Astrocyte (in vitro differentiated cells and primary cell): ENCODE results near the gene CDR2L. TPM values are rescaled to one million over a fixed set of nuclear protein-coding genes. Genes with fewer than 3 reads are reported as not detected.
"Not testable (repeated sequence)": the region's sequence is repeated elsewhere in the genome, so short reads cannot be mapped to it uniquely, and the experiment has no call there.

Source experiments
- DNase-seq: peaks from one replicate; pipeline ENCODE4 v3.0.0-alpha.2; 2010; ENCODE audit warnings: low read depth
- FAIRE-seq: peaks from 2 replicates; lab custom pipeline; 2011; peaks lifted over from hg19 to GRCh38; lab: Jason Lieb, UNC
- H2AFZ ChIP-seq: 2 replicates; pipeline ENCODE4 v1.6.0; 2012; ENCODE audit warnings: low read depth, low read length, inconsistent platforms
- H3K27ac ChIP-seq: 2 replicates; pipeline ENCODE4 v1.5.1; 2011; ENCODE audit warnings: low read depth, low read length, inconsistent platforms
- H3K27me3 ChIP-seq: 2 replicates; pipeline ENCODE4 v1.6.0; 2011; ENCODE audit warnings: low read length, inconsistent platforms; ENCODE audit not compliant: insufficient read depth
- H3K36me3 ChIP-seq: 2 replicates; pipeline ENCODE4 v1.5.1; 2011; ENCODE audit warnings: low read length, inconsistent platforms; ENCODE audit not compliant: insufficient read depth
- H3K4me1 ChIP-seq: 2 replicates; pipeline ENCODE4 v1.5.1; 2011; ENCODE audit warnings: low read length, inconsistent platforms; ENCODE audit not compliant: insufficient read depth
- H3K4me2 ChIP-seq: 2 replicates; pipeline ENCODE4 v1.6.0; 2012; ENCODE audit warnings: low read length, inconsistent platforms
- H3K4me3 ChIP-seq: 2 replicates; pipeline ENCODE4 v1.5.1; 2011; ENCODE audit warnings: low read depth, mild to moderate bottlenecking, low read length, inconsistent platforms; ENCODE audit not compliant: insufficient read depth
- H3K79me2 ChIP-seq: 2 replicates; pipeline ENCODE4 v1.6.0; 2012; ENCODE audit warnings: mild to moderate bottlenecking, low read length, inconsistent platforms; ENCODE audit not compliant: insufficient read depth
- H3K9ac ChIP-seq: 2 replicates; pipeline ENCODE4 v1.6.0; 2012; ENCODE audit warnings: mild to moderate bottlenecking, low read length, inconsistent platforms
- H3K9me3 ChIP-seq: 2 replicates; pipeline ENCODE4 v1.5.1; 2012; ENCODE audit warnings: low read depth, mild to moderate bottlenecking, low read length, inconsistent platforms; ENCODE audit not compliant: insufficient read depth
- H4K20me1 ChIP-seq: 2 replicates; pipeline ENCODE4 v1.6.0; 2012; ENCODE audit warnings: low read length, inconsistent platforms; ENCODE audit not compliant: insufficient read depth
- H3K27ac Mint-ChIP-seq: one replicate; pipeline ENCODE4 v1.8.0; 2021; ENCODE audit warnings: mild to moderate bottlenecking, mixed read lengths; ENCODE audit not compliant: unreplicated experiment
- H3K27me3 Mint-ChIP-seq: one replicate; pipeline ENCODE4 v1.8.0; 2021; ENCODE audit warnings: low read depth, mixed read lengths; ENCODE audit not compliant: unreplicated experiment
- H3K36me3 Mint-ChIP-seq: one replicate; pipeline ENCODE4 v1.8.0; 2021; ENCODE audit warnings: low read depth, mixed read lengths; ENCODE audit not compliant: unreplicated experiment
- H3K4me1 Mint-ChIP-seq: one replicate; pipeline ENCODE4 v1.8.0; 2021; ENCODE audit warnings: low read depth, mixed read lengths; ENCODE audit not compliant: unreplicated experiment
- H3K4me3 Mint-ChIP-seq: one replicate; pipeline ENCODE4 v1.8.0; 2021; ENCODE audit warnings: mild to moderate bottlenecking, moderate library complexity, mixed read lengths; ENCODE audit not compliant: unreplicated experiment
- H3K9me3 Mint-ChIP-seq: one replicate; pipeline ENCODE4 v1.8.0; 2021; ENCODE audit warnings: mild to moderate bottlenecking, mixed read lengths; ENCODE audit not compliant: unreplicated experiment
- CTCF ChIP-seq: IDR thresholded peaks from 2 replicates; pipeline ENCODE4 v1.5.1; 2011; ENCODE audit warnings: low read depth, mild to moderate bottlenecking, inconsistent platforms, low read length, moderate library complexity; ENCODE audit not compliant: insufficient read depth
- EZH2 ChIP-seq: IDR thresholded peaks from 2 replicates; pipeline ENCODE4 v1.6.1; 2012; ENCODE audit warnings: mild to moderate bottlenecking, low read length, inconsistent platforms; ENCODE audit not compliant: insufficient read depth
- total RNA-seq: library from RNA; stranded (reverse); gene quantifications from 2 replicates; pipeline ENCODE4 v1.2.1, GENCODE V29; 2021

CDR2L gene
- total RNA-seq, 1 donor from 2014 or later = 59.1 TPM

GRCh38 chr17:75024686-75025397, 37.4 kb downstream of the CDR2L start:
- no peaks in the 10 kb centered on the region for H3K4me1 Mint-ChIP-seq
- H3K27me3 Mint-ChIP-seq = no peaks in the 10 kb centered on the region
- no peak overlapping the region for H3K4me3 Mint-ChIP-seq
- DNase-seq (no peak), FAIRE-seq (no peak)
- peaks cover 16% of the 10 kb centered on the region for H3K36me3 Mint-ChIP-seq
- Histone ChIP-seq H3K4me3 (no peak overlapping the region), H3K9me3 (peaks cover 3% of the 10 kb centered on the region), H3K27me3 (no peaks in the 10 kb centered on the region), H3K79me2 (no peaks in the 10 kb centered on the region), H4K20me1 (no peaks in the 10 kb centered on the region), H3K27ac (no peak overlapping the region), H3K4me2 (no peak overlapping the region), H3K36me3 (peaks cover 16% of the 10 kb centered on the region), H2AFZ (no peak overlapping the region), H3K4me1 (no peaks in the 10 kb centered on the region), H3K9ac (no peak overlapping the region)
- no peak overlapping the region for H3K27ac Mint-ChIP-seq
- peaks cover 2% of the 10 kb centered on the region for H3K9me3 Mint-ChIP-seq
- TF ChIP-seq CTCF = no peak
- no peak for TF ChIP-seq EZH2

- H3K9me3 Mint-ChIP-seq, H3K4me2 ChIP-seq, H3K9me3 ChIP-seq, H3K4me3 Mint-ChIP-seq, H3K4me3 ChIP-seq, DNase-seq, FAIRE-seq, H2AFZ ChIP-seq, H3K27ac ChIP-seq, H3K27me3 ChIP-seq, H3K27me3 Mint-ChIP-seq, H3K4me1 Mint-ChIP-seq, H3K4me1 ChIP-seq, H4K20me1 ChIP-seq, H3K79me2 ChIP-seq, H3K27ac Mint-ChIP-seq, H3K9ac ChIP-seq: not testable (repeated sequence)
- H3K36me3 Mint-ChIP-seq = peaks cover 17% of the 10 kb centered on the region
- H3K36me3 ChIP-seq = peaks cover 12% of the 10 kb centered on the region
Observed at GRCh38 chr17:75025398-75025734, 37.9 kb downstream of the CDR2L start.

GRCh38 chr17:75026650-75027049, 39.2 kb downstream of the CDR2L start:
- not testable (repeated sequence) for H4K20me1 ChIP-seq, H3K9me3 ChIP-seq, DNase-seq, H3K27me3 ChIP-seq, H3K27ac ChIP-seq, H3K4me1 ChIP-seq, H3K79me2 ChIP-seq, H3K4me3 ChIP-seq, H3K9me3 Mint-ChIP-seq, H2AFZ ChIP-seq, H3K4me3 Mint-ChIP-seq, H3K36me3 ChIP-seq, H3K27ac Mint-ChIP-seq, FAIRE-seq, H3K9ac ChIP-seq, H3K4me2 ChIP-seq, H3K4me1 Mint-ChIP-seq, H3K27me3 Mint-ChIP-seq
- H3K36me3 Mint-ChIP-seq = peaks cover 19% of the 10 kb centered on the region
